ENCODE results near the gene TAC3.
A peak's percentile ranks its signal among the peaks of the same experiment; 100 is the strongest.

The TAC3 gene

GRCh38 chr12:57051011-57051410, 34.7 kb upstream of the TAC3 start:
- Histone ChIP-seq H3K4me2 (ENCODE audit: low read depth, low read length, poor library complexity, severe bottlenecking) (no peak overlapping the region), H3K9me2 (replicated peaks; ENCODE audit: low read depth, low read length) (no peaks in the 10 kb centered on the region), H3K36me3 (ENCODE audit: insufficient read depth, low read length) (no peaks in the 10 kb centered on the region), H3K9me3 (ENCODE audit: insufficient read depth, low read depth, low read length) (no peaks in the 10 kb centered on the region), H3K9ac (ENCODE audit: low read depth, low read length, poor library complexity, severe bottlenecking) (no peak overlapping the region), H3K27me3 (ENCODE audit: insufficient read depth, low read length, poor library complexity, severe bottlenecking) (no peaks in the 10 kb centered on the region), H3K4me3 (ENCODE audit: low read length, poor library complexity, severe bottlenecking) (no peak overlapping the region), H2AFZ (ENCODE audit: low read length) (no peak overlapping the region), H3F3A (ENCODE audit: low read depth) (no peaks in the 10 kb centered on the region), H3K79me2 (ENCODE audit: insufficient read depth, low read length) (no peaks in the 10 kb centered on the region), H4K20me1 (ENCODE audit: insufficient read depth, low read length, poor library complexity, severe bottlenecking) (no peaks in the 10 kb centered on the region), H3K4me1 (ENCODE audit: insufficient read depth, low read length, poor library complexity, severe bottlenecking) (peaks cover 29% of the 10 kb centered on the region)
- TF ChIP-seq, protein P1, sequence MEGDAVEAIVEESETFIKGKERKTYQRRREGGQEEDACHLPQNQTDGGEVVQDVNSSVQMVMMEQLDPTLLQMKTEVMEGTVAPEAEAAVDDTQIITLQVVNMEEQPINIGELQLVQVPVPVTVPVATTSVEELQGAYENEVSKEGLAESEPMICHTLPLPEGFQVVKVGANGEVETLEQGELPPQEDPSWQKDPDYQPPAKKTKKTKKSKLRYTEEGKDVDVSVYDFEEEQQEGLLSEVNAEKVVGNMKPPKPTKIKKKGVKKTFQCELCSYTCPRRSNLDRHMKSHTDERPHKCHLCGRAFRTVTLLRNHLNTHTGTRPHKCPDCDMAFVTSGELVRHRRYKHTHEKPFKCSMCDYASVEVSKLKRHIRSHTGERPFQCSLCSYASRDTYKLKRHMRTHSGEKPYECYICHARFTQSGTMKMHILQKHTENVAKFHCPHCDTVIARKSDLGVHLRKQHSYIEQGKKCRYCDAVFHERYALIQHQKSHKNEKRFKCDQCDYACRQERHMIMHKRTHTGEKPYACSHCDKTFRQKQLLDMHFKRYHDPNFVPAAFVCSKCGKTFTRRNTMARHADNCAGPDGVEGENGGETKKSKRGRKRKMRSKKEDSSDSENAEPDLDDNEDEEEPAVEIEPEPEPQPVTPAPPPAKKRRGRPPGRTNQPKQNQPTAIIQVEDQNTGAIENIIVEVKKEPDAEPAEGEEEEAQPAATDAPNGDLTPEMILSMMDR (conservative IDR thresholded peaks at IDR 0.05; ENCODE audit: low read length) = no peak
- TF ChIP-seq EZH2phosphoT487 (IDR thresholded peaks at IDR 0.05; ENCODE audit: borderline replicate concordance) = no peak

GRCh38 chr12:57049890-57050289, 33.6 kb upstream of the TAC3 start, which contains the start of gene MYO1A:
TSS of gene MYO1A (minus strand) at chr12:57050129. CDS start at chr12:57048323, 1,806 bp downstream.
- no peak within 1 kb of the TSS for H2AFZ ChIP-seq (ENCODE audit: low read length)
- H3K4me1 ChIP-seq (ENCODE audit: insufficient read depth, low read length, poor library complexity, severe bottlenecking) = peaks cover 29% of the 10 kb centered on the region
- H3K4me3 ChIP-seq (ENCODE audit: low read length, poor library complexity, severe bottlenecking) = no peak within 1 kb of the TSS
- no peaks in the 10 kb centered on the region for H3K79me2 ChIP-seq (ENCODE audit: insufficient read depth, low read length)
- no peaks in the 10 kb centered on the region for H3F3A ChIP-seq (ENCODE audit: low read depth)
- no peaks in the 10 kb centered on the region for H3K9me3 ChIP-seq (ENCODE audit: insufficient read depth, low read depth, low read length)
- H4K20me1 ChIP-seq (ENCODE audit: insufficient read depth, low read length, poor library complexity, severe bottlenecking) = no peaks in the 10 kb centered on the region
- TF ChIP-seq, protein P1 (conservative IDR thresholded peaks at IDR 0.05; ENCODE audit: low read length) = no peak
- TF ChIP-seq EZH2phosphoT487 (IDR thresholded peaks at IDR 0.05; ENCODE audit: borderline replicate concordance) = no peak
- H3K9me2 ChIP-seq (replicated peaks; ENCODE audit: low read depth, low read length) = no peaks in the 10 kb centered on the region
- no peaks in the 10 kb centered on the region for H3K27me3 ChIP-seq (ENCODE audit: insufficient read depth, low read length, poor library complexity, severe bottlenecking)
- no peaks in the 10 kb centered on the region for H3K36me3 ChIP-seq (ENCODE audit: insufficient read depth, low read length)
- H3K4me2 ChIP-seq (ENCODE audit: low read depth, low read length, poor library complexity, severe bottlenecking) = peak within 1 kb of the TSS; percentile 51
- no peak within 1 kb of the TSS for H3K9ac ChIP-seq (ENCODE audit: low read depth, low read length, poor library complexity, severe bottlenecking)

DNA sequence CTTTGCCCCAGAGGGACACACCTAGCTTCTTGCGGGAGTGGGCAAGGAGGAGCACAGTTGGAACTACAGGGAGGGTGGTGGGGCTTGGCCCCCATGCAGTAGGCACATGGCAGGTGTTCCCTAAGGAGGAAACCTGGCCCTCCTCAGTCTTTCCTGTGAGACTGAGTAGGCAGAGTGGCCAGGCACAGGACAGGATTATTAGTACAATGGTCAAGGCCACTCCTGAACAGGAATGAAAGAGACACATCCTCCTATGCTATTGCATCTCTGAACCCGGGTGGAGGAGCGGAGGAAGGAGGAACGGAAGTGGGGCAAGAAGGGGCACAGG, 32.8 kb upstream of the TAC3 start:
- no peak overlapping the region for H3K9ac ChIP-seq (ENCODE audit: low read depth, low read length, poor library complexity, severe bottlenecking)
- H3K4me3 ChIP-seq (ENCODE audit: low read length, poor library complexity, severe bottlenecking) = no peak overlapping the region
- H3F3A ChIP-seq (ENCODE audit: low read depth) = no peaks in the 10 kb centered on the region
- H3K27me3 ChIP-seq (ENCODE audit: insufficient read depth, low read length, poor library complexity, severe bottlenecking) = no peaks in the 10 kb centered on the region
- H4K20me1 ChIP-seq (ENCODE audit: insufficient read depth, low read length, poor library complexity, severe bottlenecking) = no peaks in the 10 kb centered on the region
- no peaks in the 10 kb centered on the region for H3K9me3 ChIP-seq (ENCODE audit: insufficient read depth, low read depth, low read length)
- H3K36me3 ChIP-seq (ENCODE audit: insufficient read depth, low read length) = no peaks in the 10 kb centered on the region
- no peak overlapping the region for H2AFZ ChIP-seq (ENCODE audit: low read length)
- no peaks in the 10 kb centered on the region for H3K9me2 ChIP-seq (replicated peaks; ENCODE audit: low read depth, low read length)
- peak overlapping the region; percentile 51 for H3K4me2 ChIP-seq (ENCODE audit: low read depth, low read length, poor library complexity, severe bottlenecking)
- no peaks in the 10 kb centered on the region for H3K79me2 ChIP-seq (ENCODE audit: insufficient read depth, low read length)
- H3K4me1 ChIP-seq (ENCODE audit: insufficient read depth, low read length, poor library complexity, severe bottlenecking) = peaks cover 26% of the 10 kb centered on the region
- TF ChIP-seq, protein P1 (conservative IDR thresholded peaks at IDR 0.05; ENCODE audit: low read length) = no peak
- no peak for TF ChIP-seq EZH2phosphoT487 (IDR thresholded peaks at IDR 0.05; ENCODE audit: borderline replicate concordance)

Measured in Loucy (cell line).